Measurements from ENCODE around the gene HMGB2.
A peak's percentile ranks its signal among the peaks of the same experiment; 100 is the strongest.

The HMGB2 gene

DNA sequence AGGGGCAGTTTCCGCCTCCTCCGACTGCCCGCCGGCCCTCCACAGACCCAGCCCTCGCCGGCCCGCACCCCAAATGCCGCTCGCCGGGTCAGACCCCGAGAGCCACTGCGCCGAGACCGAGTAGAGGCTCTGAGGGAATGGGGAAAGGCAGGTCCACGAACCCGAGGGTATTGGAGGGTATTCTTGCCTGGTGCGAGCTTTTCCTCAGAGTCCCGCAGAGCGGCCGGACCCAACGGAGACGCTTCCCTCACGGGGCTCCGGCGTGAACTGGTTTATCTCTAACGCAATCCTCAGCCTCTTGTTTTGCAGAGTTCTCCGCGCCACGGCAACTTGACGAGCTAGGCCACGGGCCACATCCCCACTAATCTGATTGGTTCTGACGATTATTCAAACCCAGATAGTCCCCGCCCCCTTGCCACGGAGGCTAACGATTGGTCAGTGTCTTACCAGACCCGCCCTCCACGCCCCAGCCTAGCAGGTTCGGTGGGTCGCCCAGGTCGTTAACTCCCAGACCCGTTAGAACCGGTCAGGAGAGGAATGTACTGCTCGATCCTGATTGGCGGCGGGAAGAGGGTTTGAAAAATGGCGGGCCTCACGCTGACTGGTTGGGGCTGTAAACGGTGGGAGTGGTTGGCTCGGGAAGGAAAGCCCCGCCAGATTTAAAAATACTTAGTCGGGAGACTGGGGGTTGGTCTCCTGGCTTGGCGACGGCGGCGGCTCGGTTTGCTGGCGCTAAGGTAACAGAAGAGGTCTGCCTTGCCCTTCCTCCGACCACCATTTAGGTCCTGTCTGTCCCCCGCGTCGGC lies at the start of gene HMGB2:
Gene HMGB2 (minus strand): TSS at position 274 of the 806 bp plus-strand sequence. CDS start 709 bp downstream, outside the sequence.
- peak; percentile 100 for DNase-seq

DNA sequence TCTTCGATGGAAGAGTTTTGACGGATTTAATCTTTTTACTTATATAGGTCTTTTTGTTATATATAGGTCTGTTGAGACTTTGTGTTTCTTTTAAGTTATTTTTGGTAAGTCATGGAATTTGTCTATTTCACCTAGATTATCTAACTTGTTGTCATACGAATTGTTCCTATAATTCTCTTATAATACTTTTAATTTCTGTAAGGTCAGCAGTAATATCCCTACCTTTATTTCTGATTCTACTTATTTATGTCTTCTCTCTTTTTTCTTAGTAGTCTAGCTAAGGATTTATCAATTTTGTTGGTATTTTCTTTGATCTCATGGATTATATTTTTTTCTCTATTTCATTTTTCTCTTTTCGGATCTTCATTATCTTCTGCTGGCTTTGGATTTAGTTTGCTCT lies 48.2 kb upstream of the HMGB2 start:
- no peak for DNase-seq

DNA sequence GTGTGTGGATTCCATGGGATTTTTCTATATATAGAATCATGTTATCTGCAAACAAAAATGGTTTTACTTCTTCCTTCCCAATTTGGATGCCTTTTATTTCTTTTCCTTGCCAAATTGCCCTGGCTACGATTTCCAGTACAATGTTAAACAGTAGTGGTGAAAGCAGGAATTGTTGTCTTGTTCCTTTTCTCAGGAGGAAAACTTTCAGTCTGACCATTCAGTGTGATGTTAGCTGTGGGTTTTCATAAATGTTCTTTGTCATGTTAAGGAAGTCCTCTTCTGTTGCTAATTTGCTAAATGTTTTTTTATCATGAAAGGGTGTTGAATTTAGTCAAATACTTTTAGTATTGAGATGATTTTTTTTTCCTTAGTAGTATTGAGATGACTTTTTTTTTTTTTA lies 47.5 kb upstream of the HMGB2 start:
- no peak for DNase-seq

DNA sequence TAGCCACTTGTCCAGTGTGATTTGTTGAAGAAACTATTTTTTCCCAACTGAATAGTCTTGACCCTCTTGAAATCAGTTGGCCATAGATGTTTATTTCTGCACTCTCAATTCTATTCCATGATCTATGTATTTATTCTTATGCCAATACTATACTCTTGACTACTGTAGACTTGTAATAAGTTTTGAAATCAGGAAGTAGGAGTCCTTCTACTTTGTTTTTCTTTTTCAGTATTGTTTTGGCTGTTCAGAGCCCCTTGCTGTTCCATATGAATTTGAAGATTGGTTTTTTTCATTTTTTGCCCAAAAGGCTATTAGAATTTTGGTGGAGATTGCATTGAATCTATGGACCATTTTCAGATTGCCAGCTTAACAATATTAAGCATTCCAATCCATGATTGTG lies 46.8 kb upstream of the HMGB2 start:
- no peak for DNase-seq

DNA sequence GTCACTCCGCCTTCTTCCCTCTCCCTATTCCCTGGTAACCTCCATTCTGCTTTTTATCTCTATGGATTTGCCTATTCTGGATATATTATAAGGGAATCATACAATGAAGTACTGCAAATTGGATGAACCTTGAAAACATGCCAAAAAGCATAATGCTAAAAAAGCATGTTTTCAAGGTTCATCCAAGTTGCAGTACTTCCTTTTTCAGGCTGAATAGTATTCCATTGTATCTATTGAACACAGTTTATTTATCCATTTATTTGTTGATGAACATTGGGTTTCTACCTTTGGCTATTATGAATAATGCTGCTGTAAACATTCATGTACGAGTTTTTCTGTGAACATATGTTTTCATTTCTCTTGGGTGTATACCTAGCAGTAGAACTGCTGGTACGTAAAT lies 45.8 kb upstream of the HMGB2 start:
- DNase-seq, result no peak

DNA sequence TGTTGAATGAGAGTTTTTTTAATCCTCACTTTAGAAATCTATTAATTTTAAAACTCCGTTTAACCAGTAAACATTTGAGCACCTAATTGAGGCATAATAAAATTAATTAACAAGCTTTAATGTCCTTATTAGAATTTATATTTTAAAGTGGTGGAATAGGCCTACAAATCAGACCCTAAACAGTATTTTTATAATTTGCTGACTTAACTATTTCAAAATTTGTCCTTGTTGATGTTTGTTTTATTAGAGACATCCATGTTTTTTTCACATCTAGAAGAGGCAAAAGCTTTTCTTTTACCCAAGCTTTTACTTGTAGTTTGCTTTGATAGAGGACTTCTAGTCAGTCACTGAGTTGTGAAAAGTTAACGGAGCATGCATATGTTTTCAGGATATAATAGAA lies 40.4 kb upstream of the HMGB2 start:
- DNase-seq, result no peak

DNA sequence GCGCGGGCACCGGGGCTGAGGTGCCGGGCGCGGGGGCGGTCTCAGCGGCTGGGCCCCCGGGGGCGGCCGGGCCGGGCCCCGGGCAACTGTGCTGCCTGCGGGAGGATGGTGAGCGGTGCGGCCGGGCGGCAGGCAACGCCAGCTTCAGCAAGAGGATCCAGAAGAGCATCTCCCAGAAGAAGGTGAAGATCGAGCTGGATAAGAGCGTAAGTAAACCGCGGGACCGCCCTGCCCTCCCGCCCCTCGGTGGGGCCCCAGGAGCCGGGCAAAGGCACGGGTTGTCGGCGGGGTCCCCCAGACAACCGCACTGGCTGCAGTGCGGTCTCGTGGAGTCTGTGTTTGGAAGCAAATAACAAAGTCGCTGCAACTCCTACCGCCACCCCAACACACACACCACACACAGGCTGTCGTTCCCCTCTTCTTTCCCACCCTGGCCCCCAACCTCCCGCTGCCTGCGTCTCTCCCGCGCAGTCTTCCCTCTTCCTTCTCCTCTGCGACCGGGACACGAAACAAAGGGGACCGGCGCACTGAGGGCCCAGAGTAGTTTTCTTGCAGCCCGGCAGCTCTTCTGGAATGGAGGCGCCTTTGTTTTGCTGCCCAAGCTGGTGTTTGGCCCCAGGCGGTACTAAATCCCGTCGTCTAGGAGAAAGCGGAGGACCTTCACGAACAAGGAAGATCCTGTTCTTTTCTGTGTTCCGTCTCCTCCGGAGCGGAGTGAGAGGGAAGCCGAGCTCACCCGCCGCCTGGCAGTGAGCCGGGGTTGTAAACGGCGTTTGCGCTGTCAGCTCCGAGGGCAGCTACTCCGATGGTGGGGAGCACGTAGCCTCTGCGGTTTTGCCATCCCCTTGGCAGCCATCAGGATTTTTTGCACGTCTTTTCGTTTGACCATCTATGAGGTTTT lies 37.4 kb upstream of the HMGB2 start:
- peak; percentile 74 for DNase-seq

DNA sequence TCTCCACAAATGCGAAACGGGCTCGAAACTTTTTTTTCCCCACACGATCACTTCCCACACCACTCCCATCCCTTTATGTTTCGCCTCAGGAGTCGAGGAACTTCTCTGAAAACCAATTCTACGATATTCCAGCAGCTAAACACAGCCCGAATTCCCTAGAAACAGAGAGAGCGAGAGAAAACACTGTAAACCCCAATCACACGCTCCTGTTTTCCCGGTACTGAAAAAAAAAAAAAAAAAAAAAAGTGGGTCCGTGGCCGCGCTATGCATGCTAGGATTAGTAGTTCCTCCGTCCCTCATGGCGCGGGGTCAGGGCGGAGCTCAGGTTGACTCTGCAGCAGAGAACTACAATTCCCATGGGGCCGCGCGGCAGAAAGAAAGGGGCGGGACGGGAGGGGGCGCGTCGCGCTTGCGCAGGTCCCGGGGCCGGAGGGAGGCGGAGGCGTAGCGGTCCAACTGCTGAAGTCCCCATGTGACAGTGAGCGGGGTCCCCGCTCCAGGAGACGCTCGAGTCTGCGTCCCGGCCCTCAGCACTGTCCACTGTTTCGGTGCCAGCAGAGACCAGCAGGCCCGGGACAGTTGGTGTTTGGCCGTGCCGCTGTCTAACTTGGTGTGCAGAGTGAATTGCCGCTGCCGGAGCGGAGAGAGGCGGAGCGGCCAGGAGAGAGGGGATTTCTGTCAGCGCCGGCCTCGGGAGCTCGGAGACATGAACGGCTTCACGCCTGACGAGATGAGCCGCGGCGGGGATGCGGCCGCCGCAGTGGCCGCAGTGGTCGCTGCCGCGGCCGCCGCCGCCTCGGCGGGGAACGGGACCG lies 36.5 kb upstream of the HMGB2 start, which contains the start of gene SAP30:
Gene SAP30 (plus strand): TSS at position 478 of the 815 bp plus-strand sequence. CDS start 229 bp downstream, at position 707.
- peak; percentile 98 for DNase-seq

DNA sequence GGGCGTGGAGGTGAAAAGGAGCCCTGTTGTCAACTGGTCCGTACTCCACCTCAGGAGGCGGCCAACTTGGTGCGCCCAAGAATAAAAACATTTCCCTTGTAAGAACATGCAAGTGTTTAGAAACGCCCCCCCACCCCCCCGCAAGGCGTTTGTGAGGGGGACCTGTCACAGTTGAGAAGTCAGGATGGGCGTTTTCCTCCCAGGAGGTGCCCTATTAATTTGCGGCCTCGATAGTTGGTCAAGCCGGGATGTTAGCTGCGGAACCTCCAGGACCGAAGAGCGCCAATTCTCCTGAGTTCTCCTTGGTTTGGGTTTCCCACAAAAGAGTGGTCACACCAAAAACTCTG lies 35.9 kb upstream of the HMGB2 start:
- no peak for DNase-seq

DNA sequence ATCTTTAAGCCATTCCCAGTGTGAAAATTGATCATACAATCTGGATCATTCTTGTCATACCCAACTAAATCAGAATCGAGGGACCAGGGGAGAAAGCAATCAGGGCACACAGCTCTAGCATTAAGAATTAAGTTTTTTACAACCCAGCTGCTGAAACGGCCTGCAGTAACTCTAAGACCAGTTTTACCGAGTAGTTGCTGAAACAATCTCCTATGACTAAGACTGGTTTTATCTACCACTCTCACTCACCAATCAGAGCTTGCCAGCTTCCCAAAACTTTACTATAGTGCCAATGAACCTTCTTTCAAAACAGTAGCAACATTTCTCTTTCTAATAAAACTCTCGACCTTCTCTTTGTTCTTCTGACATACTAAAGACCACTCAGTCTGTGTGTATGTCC lies 33.8 kb upstream of the HMGB2 start:
- DNase-seq, result no peak

DNA sequence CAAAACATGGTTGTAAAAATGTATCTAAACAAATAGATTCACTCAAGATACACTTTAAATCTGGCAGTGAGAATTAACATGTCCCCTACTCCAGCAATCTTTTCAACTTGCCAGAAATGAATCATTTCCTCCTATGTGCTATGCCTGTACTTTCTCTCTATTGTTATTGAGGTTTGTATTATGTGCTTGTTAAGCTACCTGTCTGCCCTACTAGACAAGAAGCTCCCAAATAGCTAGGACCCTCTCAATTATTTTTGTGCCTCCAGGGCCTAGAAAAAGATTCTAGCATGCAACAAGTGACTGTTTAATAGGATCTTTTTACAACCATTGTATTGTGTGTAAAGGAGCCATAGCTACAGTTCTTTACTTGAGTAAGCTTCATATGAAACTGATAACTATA lies 33.1 kb upstream of the HMGB2 start:
- no peak for DNase-seq

DNA sequence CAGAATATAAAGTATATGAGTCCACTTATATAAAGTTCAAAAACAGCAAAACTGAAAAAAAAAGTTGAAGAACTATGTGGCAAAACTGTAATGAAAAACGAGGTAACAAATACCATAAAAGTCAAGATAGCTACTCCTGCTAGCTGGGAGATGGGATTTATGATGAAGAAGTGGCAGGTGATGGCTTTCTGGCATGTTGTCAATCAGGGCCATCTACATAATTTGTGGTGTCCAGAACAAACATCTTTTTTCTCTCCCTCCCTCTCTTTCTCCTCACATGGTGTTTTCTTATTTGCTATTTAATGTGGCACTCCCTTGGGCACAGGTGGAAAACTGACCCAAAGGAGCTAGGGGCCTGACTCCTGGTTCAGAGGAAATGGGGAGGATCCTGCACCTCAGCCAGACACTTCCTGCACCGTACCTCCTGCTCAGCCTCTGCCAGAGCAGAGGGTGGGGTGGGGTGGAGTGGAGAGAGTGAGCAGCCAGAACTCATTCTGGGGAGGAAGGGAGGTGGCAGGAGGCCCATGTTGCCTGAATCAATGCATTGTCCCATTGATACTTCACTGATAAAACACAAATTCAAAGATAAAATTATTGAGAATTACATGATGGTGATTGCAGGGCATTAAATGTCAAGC lies 31.3 kb upstream of the HMGB2 start:
- DNase-seq, result no peak

DNA sequence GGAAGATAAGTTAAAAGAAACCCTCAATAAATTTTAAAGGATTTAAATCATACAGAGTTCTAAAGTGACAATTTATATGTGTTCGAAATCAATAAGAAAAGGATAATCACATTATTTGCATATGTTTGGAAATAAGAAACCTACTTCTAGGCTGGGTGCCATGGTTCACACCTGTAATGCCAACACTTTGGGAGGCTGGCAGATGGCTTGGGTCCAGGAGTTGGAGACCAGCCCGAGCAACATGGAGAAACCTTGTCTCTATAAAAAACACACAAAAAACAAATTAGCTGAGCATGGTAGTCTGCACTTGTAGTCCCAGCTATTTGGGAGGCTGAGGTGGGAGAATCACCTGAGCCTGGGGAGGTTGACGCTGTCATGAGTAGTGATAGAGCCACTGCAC lies 28.5 kb upstream of the HMGB2 start:
- DNase-seq, result no peak

DNA sequence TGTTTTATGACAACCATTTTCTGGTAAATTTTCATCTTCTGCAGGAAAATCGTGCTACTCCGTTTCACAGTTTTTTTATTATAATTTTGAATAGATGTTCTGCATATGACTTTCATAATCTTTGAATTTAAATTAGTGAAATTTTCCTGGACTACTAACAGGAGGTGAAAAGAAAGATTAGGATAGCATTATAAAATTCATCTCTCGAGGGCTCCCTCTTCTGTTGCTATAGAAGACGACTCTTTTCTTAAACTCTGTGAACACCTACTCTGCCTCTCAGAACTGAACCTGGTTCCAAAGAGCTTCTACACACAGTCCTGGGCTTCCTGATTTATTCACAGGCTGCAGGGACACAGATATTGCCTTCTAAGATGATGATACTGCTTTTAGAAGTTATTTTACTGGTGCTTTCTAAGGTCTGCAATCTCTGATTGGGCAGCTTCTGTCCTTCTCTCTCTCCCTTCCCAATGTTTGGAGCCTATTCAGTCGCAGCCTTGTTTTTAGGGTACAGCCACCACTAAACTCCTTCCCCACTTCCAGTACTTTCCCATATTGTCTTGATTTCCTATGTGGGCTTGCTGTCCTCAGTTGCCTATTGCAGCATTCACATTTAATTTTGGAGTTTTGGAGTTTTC lies 26.5 kb upstream of the HMGB2 start:
- DNase-seq, result no peak

DNA sequence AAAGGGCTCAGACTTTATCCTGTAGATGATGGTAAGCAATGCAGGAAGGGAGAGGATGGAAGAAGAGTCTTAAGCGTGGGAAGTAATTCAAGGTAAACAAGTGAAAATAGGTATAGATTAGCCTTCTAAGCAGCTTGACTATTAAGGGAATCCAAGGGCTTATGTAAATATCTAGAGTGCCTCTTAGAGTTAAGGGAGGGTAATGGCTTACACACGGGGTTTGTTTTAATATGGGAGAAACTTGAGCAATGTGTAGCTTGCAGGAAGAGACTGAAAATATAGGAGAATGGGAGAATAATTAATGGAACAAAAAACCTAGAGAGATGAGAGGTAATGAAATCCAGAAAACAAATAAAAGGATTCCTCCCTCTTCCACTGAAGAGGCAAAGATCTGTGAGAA lies 23.8 kb upstream of the HMGB2 start:
- no peak for DNase-seq

DNA sequence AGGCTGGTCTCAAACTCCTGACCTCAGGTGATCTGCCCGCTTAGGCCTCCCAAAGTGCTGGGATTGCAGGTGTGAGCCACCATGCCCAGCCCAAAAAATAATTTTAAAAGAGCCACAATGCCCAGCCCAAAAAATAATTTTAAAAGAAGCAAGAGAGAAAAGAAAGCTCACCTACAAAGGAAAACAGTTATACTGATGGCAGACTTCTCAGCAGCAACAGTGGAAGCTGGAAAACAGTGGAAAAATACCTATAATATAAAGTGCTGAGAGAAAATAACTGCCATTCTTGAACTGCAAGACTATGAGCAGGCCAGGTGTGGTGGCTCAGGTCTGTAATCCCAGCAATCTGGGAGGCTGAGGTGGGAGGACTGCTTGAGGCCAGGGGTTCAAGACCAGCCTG lies 13.3 kb upstream of the HMGB2 start:
- no peak for DNase-seq

DNA sequence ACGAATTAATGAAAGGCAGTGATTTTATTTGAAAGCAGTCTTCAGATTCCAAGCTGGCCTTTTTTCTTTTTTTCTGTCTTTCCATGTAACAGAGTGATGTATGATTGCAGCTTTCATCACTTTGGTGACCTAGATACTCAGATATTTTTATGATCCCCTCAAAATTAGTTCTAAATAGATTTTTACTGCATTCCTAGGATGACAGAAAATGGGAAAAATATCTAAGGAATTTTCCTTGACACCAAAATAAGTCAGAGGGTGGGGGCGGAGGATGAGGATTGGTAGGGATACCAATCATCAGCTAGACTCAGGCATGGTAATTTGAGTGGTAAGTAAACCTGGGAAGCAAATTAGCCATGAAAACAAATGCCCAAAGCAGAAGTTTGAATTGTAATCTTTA lies 11.9 kb upstream of the HMGB2 start:
- no peak for DNase-seq

DNA sequence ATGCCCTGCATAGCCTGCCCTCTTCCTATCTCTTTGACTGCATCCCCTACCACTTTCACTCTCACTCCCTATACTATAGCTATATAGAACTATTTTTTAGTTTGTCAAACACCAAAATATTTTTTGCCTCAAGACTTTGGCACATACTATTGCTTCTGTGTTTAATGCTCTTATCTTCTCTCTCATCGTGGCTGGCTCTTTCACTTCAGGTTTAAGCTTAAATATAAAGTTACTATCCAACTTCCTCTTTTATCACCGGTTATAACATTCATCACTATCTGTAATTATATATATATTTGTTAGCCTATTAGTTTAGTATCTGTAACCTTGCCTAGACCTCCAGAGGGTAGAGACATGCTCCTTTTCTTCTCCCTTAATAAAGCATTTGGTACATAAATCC lies 11.5 kb upstream of the HMGB2 start:
- DNase-seq, result no peak

DNA sequence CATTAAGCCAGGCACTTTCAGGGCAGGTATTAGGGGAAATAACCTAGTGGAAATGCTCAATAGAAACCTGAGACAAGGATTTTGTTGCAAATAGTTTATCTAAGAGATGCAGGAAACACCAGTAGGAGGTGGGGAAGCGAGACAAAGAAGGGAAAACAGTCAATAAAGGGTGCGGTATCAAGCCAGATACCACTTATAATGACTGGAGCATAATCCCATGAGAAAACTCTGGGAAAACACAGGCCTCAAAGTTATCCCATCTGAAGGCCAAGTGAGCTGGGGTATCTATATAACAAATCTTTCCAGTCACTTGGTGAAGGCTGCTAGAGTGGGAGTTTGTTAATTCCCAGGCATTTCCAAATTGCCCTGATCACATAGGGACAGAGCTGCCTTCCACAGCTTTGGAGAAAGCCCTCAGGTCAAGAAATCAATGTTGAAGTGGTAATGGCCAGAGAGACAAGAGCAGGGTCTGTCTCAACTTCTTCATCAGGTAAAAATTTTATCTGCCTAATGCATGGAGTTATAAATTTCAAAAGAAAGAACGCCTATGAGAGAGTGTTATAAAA lies 9.8 kb upstream of the HMGB2 start:
- no peak for DNase-seq

DNA sequence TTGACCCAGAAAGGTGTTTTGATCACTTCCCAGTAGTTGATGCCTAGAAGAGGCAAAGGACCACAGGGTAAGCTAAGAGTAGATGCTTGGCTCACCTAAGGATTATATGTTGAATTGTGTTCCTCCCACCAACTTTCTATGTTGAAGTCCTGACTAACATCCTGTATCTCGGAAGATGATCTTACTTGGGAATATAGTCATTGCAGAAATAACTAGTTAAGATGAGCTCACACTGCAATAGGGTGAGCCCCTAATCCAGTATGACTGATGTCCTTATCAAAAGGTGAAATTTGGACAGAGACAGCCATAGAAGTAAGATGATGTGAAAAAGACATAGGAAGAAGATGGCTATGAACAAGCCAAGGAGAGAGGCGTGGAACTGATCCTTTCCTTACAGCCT lies 3.3 kb upstream of the HMGB2 start:
- DNase-seq, result no peak

DNA sequence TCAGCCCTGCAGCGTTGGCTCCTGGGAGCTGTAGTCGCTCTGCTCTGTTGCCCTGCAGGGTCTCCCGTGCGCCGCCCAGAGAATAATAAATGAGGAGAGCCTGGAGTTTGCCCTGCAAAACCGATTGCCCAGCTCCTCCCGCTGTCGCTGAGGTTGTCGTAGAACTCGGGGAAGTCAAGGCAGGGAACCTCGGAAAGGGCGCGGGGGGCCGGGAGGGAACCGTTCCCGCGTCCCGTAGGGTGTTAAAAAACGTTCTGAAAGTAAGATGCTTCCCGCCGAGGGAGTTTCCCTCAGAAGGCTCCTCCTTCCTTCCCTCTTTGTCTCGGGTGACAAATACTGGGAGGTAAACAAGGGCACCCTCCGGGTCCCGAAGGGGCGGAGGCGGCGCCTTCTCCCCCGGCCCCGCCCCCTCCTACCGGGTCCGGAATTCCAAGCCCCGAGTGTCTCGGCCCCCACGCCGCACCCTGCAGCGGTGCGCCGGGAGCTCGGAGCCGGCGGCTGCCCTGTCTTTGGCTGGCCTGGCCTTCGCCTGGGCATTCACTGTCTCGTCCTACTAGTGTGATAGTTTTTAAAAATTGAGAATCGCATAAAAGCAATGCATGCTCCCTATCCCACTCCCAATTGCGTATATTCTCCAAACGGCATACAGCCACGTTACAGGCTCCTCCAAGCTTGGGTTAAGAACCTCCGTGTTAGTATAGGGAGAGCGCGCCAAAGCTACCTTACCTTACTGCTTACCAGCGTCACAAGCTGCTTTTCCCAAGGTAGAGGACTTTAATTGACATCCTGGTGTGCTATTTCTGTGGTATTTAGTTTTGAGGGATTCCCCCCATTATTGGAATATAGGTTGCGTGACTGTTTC lies 964 bp upstream of the HMGB2 start:
- peak; percentile 87 for DNase-seq

Data from NCI-H1092 (cell line).